ENCODE measurements around the gene RPP21.

The RPP21 gene

DNA sequence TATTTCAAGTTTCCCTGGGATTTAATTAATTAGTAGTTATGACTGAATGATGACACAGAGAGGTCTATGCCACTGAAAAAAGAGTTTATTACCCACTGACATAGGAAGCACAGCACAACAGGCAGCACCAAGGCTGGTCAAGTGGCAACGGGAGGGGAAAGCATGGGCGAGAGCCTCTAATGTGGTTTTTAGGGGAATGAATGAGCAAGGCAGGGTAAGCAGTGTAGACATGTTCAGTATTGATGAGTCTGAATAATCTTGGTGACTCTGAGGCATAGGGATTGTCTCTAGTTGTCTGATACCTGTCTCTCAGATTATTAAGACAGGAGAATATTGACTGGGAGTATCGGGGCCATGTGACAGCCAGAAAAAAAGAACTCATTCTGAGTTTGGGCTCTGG is 46.3 kb downstream of the RPP21 start:
- DNase-seq: no peak

GRCh38 chr6:30394139-30394538 is 49.2 kb downstream of the RPP21 start:
- no peak for DNase-seq

Data from NCI-H1092 (cell line).